Measurements from ENCODE around the gene EGR2.

DNA sequence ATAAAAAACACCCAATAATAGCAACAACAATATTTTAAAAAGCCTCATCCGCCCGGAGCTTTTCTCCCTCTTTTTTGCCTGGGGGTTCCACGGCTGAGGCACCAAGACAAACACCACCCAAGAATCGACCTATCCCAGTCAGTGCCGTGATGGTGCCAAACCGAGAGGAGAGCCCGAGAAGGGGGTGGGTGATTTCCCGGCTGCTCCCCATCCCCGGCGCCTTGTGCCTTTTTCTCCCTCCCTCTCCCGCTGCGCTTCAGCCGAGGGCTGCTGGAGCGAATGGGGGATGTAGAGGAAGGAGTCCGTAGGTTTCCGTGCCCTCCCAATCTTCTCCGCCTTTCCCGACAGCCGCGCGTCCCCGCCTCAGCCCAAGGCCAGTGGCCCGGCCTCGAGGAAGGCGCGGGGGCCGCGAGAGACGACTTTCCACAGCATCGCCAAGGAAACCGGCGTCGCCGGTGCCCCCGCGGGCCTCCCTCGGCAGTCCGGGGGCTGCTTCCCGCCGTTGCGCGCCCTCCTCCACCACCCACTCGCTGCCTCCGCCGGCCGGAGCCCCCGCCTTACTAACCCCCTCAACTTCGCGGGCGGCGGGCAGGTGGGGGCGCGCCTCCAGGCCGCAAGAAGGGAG lies 1.3 kb downstream of the EGR2 start:
- TF ChIP-seq, protein P1, sequence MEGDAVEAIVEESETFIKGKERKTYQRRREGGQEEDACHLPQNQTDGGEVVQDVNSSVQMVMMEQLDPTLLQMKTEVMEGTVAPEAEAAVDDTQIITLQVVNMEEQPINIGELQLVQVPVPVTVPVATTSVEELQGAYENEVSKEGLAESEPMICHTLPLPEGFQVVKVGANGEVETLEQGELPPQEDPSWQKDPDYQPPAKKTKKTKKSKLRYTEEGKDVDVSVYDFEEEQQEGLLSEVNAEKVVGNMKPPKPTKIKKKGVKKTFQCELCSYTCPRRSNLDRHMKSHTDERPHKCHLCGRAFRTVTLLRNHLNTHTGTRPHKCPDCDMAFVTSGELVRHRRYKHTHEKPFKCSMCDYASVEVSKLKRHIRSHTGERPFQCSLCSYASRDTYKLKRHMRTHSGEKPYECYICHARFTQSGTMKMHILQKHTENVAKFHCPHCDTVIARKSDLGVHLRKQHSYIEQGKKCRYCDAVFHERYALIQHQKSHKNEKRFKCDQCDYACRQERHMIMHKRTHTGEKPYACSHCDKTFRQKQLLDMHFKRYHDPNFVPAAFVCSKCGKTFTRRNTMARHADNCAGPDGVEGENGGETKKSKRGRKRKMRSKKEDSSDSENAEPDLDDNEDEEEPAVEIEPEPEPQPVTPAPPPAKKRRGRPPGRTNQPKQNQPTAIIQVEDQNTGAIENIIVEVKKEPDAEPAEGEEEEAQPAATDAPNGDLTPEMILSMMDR (IDR thresholded peaks at IDR 0.05): no peak
- no peak for TF ChIP-seq EZH2 (IDR thresholded peaks at IDR 0.05)
- no peak for TF ChIP-seq EZH2phosphoT487 (IDR thresholded peaks at IDR 0.05)
